Smooth muscle cell (in vitro differentiated cells): ENCODE results near the gene KIF22. TPM values are rescaled to one million over a fixed set of nuclear protein-coding genes. Genes with fewer than 3 reads are reported as not detected.

Experiments
- DNase-seq: peaks from one replicate; lab custom pipeline; 2025; ENCODE audit not compliant: unreplicated experiment; lab: John Stamatoyannopoulos, UW
- H2AFZ ChIP-seq: fragments of 200-600 bp; sonication (generic); 2 replicates; pipeline ENCODE4 v1.6.0; 2016; ENCODE audit warnings: antibody characterized with exemption, low read depth, mild to moderate bottlenecking
- H3F3A ChIP-seq: fragments of 200-600 bp; sonication (generic); 2 replicates; pipeline ENCODE4 v1.6.0; 2017; ENCODE audit warnings: antibody characterized with exemption, low read depth
- H3K27ac ChIP-seq: fragments of 200-600 bp; sonication (generic); 2 replicates; pipeline ENCODE4 v1.5.1; 2016; ENCODE audit warnings: low read depth, mild to moderate bottlenecking
- H3K27me3 ChIP-seq: fragments of 200-600 bp; sonication (generic); 2 replicates; pipeline ENCODE4 v1.6.1; 2016; ENCODE audit warnings: low read depth, mild to moderate bottlenecking
- H3K36me3 ChIP-seq: fragments of 200-600 bp; sonication (generic); 2 replicates; pipeline ENCODE4 v1.5.1; 2016; ENCODE audit warnings: low read depth
- H3K4me1 ChIP-seq: fragments of 200-600 bp; sonication (generic); 2 replicates; pipeline ENCODE4 v1.5.1; 2016; ENCODE audit warnings: low read depth
- H3K4me2 ChIP-seq: fragments of 200-600 bp; sonication (generic); 2 replicates; pipeline ENCODE4 v1.6.0; 2016; ENCODE audit warnings: mild to moderate bottlenecking
- H3K4me3 ChIP-seq: fragments of 200-600 bp; sonication (generic); 2 replicates; pipeline ENCODE4 v1.5.1; 2016; ENCODE audit warnings: mild to moderate bottlenecking
- H3K79me2 ChIP-seq: fragments of 200-600 bp; sonication (generic); 2 replicates; pipeline ENCODE4 v1.6.0; 2016; ENCODE audit warnings: low read depth, mild to moderate bottlenecking
- H3K9ac ChIP-seq: fragments of 200-600 bp; sonication (generic); 2 replicates; pipeline ENCODE4 v1.6.0; 2016; ENCODE audit warnings: low read depth
- H3K9me3 ChIP-seq: fragments of 200-600 bp; sonication (generic); replicated peaks from 2 replicates; pipeline ENCODE4 v1.5.1; 2016; ENCODE audit warnings: low read depth
- H4K20me1 ChIP-seq: fragments of 200-600 bp; sonication (generic); 2 replicates; pipeline ENCODE4 v1.6.0; 2016; ENCODE audit warnings: low read depth
- WGBS: methylation state at CpG from one replicate; pipeline ENCODE4 v1.1.7; 2016; ENCODE audit warnings: low lambda C conversion rate; 5-methylcytosine and 5-hydroxymethylcytosine counted together
- polyA plus RNA-seq: library from polyadenylated mRNA; unstranded; fragments of >200 nt; fragmentation: Nextera tagmentation; extraction: Ambion mirVana; gene quantifications from 2 replicates; pipeline ENCODE4 v1.2.1, GENCODE V29; 2016
- total RNA-seq: library from RNA; depleted of rRNA; stranded (reverse); fragments of >200 nt; gene quantifications from 2 replicates; pipeline ENCODE4 v1.2.3, GENCODE V29; 2014
- TF ChIP-seq, protein P1 (sequence below): fragments of 200-600 bp; sonication (generic); IDR thresholded peaks from 2 replicates; pipeline ENCODE4 v1.5.1; 2017; ENCODE audit warnings: borderline replicate concordance, mild to moderate bottlenecking, antibody characterized with exemption; ENCODE audit not compliant: insufficient read depth, poor library complexity, severe bottlenecking

KIF22 gene
- total and polyA plus RNA-seq, 2 experiments from 2014 or later: 16.0 to 33.5 TPM

DNA sequence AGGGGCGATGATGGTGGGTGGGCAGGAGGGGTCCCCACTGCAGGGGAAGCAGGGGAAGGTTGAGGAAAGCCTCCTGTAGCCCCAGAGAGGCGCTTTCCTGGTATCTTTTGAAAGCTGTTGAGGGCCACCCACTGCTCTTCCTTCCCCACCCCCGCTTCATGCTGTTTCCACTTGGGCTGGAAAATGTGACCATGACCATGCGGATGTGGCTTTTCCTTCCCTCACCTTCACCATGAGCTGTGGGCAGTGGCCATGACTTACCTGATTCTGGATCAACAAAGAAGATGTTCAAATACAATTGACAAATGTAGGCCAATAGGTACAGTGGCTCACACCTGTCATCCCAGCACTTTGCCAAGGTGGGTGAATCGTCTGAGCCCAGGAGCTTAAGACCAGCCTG is 43.5 kb downstream of the KIF22 start:
- Histone ChIP-seq H3K36me3 (no peaks in the 10 kb centered on the region), H2AFZ (no peak overlapping the region), H3K4me1 (no peaks in the 10 kb centered on the region), H3K4me2 (no peak overlapping the region), H3K79me2 (no peaks in the 10 kb centered on the region), H3F3A (no peaks in the 10 kb centered on the region), H4K20me1 (peaks cover 24% of the 10 kb centered on the region), H3K4me3 (no peak overlapping the region), H3K27me3 (no peaks in the 10 kb centered on the region), H3K9ac (no peak overlapping the region), H3K9me3 (no peaks in the 10 kb centered on the region), H3K27ac (no peak overlapping the region)
- no peak for DNase-seq
- 96% methylated on average over 4 of the region's 5 CpGs for WGBS
- TF ChIP-seq, protein P1, sequence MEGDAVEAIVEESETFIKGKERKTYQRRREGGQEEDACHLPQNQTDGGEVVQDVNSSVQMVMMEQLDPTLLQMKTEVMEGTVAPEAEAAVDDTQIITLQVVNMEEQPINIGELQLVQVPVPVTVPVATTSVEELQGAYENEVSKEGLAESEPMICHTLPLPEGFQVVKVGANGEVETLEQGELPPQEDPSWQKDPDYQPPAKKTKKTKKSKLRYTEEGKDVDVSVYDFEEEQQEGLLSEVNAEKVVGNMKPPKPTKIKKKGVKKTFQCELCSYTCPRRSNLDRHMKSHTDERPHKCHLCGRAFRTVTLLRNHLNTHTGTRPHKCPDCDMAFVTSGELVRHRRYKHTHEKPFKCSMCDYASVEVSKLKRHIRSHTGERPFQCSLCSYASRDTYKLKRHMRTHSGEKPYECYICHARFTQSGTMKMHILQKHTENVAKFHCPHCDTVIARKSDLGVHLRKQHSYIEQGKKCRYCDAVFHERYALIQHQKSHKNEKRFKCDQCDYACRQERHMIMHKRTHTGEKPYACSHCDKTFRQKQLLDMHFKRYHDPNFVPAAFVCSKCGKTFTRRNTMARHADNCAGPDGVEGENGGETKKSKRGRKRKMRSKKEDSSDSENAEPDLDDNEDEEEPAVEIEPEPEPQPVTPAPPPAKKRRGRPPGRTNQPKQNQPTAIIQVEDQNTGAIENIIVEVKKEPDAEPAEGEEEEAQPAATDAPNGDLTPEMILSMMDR: no peak

DNA sequence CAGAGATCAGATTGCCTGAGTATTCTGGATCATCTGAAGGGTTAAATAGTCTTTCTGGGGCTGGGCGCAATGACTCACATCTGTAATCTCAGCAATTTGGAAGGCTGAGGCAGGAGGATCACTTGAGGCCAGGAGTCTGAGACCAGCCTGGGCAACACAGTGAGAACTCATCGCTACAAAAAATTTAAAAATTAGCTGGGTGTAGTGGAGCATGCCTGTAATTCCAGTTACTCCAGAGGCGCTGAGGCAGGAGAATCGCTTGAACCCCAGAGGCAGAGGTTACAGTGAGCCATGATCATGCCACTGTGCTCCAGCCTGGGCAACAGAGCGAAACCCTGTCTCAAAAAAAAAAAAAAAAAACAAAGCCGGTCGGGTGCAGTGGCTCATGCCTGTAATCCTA is 45.4 kb downstream of the KIF22 start:
- no peak overlapping the region for H3K9ac ChIP-seq

DNA sequence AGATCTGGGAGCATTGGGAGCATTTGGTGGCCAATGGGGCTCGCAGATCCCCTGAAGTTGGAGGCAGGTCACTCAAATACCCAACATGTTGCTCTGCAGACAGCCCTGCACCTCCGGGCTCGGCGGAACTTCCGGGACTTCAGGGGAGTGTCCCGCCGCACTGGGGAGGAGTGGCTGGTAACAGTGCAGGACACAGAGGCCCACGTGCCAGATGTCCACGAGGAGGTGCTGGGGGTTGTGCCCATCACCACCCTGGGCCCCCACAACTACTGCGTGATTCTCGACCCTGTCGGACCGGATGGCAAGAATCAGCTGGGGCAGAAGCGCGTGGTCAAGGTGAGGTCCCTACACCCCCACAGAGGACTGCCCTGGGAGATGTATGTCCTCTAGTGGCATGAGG is 46.1 kb downstream of the KIF22 start:
- Histone ChIP-seq H3F3A (no peaks in the 10 kb centered on the region), H3K79me2 (no peaks in the 10 kb centered on the region), H2AFZ (no peak overlapping the region), H3K9ac (no peak overlapping the region), H3K9me3 (no peaks in the 10 kb centered on the region), H3K4me3 (no peak overlapping the region), H3K4me2 (no peak overlapping the region), H4K20me1 (peaks cover 3% of the 10 kb centered on the region), H3K4me1 (no peaks in the 10 kb centered on the region), H3K27me3 (no peaks in the 10 kb centered on the region), H3K36me3 (no peaks in the 10 kb centered on the region), H3K27ac (no peak overlapping the region)
- TF ChIP-seq, protein P1: no peak
- no peak for DNase-seq
- WGBS: 92% methylated on average over 15 of the region's 15 CpGs

More for the DNA sequence above, 45.4 kb downstream of the KIF22 start:
- H3K79me2 ChIP-seq: no peaks in the 10 kb centered on the region
- no peaks in the 10 kb centered on the region for H3K36me3 ChIP-seq
- no peaks in the 10 kb centered on the region for H3F3A ChIP-seq
- H3K9me3 ChIP-seq: no peaks in the 10 kb centered on the region
- no peak overlapping the region for H3K27ac ChIP-seq
- TF ChIP-seq, protein P1: no peak
- H4K20me1 ChIP-seq: peaks cover 6% of the 10 kb centered on the region
- no peaks in the 10 kb centered on the region for H3K27me3 ChIP-seq
- no peak for DNase-seq
- no peak overlapping the region for H2AFZ ChIP-seq
- 84% methylated on average over 7 of the region's 7 CpGs for WGBS
- no peak overlapping the region for H3K4me3 ChIP-seq
- no peaks in the 10 kb centered on the region for H3K4me1 ChIP-seq
- no peak overlapping the region for H3K4me2 ChIP-seq

DNA sequence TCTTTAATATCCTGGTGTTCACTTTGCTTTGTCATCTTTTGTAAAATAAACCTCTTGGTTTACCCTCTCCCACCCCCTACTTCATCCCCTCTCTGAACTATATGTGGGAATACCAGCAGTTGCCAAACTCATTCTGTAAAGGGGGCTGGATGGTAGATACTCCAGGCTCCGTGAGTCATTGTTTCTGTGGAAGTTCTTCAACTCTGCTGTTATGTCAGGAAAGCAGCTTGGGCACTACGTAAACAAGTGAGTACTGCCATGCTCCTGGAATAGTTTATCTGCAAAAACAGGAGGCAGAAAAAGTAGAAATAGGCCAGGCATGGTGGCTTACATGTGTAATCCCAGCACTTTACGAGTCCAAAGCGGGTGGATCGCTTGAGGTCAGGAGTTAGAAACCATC is 47.3 kb downstream of the KIF22 start:
- Histone ChIP-seq H3K9me3 (no peaks in the 10 kb centered on the region), H3K27me3 (no peaks in the 10 kb centered on the region), H4K20me1 (no peaks in the 10 kb centered on the region), H3K36me3 (no peaks in the 10 kb centered on the region), H3F3A (no peaks in the 10 kb centered on the region), H2AFZ (no peak overlapping the region), H3K4me1 (no peaks in the 10 kb centered on the region), H3K27ac (no peak overlapping the region), H3K9ac (no peak overlapping the region), H3K4me3 (no peak overlapping the region), H3K79me2 (no peaks in the 10 kb centered on the region), H3K4me2 (no peak overlapping the region)
- no peak for DNase-seq
- TF ChIP-seq, protein P1: no peak
- 42% methylated on average over 5 of the region's 5 CpGs for WGBS
